ENCODE measurements around the gene TTC33. TPM values are rescaled to one million over a fixed set of nuclear protein-coding genes. Genes with fewer than 3 reads are reported as not detected.
"Not testable (repeated sequence)": the region's sequence is repeated elsewhere in the genome, so short reads cannot be mapped to it uniquely, and the experiment has no call there.

The TTC33 gene
- total RNA-seq, 1 experiment from 2014 or later = 27.6 TPM

DNA sequence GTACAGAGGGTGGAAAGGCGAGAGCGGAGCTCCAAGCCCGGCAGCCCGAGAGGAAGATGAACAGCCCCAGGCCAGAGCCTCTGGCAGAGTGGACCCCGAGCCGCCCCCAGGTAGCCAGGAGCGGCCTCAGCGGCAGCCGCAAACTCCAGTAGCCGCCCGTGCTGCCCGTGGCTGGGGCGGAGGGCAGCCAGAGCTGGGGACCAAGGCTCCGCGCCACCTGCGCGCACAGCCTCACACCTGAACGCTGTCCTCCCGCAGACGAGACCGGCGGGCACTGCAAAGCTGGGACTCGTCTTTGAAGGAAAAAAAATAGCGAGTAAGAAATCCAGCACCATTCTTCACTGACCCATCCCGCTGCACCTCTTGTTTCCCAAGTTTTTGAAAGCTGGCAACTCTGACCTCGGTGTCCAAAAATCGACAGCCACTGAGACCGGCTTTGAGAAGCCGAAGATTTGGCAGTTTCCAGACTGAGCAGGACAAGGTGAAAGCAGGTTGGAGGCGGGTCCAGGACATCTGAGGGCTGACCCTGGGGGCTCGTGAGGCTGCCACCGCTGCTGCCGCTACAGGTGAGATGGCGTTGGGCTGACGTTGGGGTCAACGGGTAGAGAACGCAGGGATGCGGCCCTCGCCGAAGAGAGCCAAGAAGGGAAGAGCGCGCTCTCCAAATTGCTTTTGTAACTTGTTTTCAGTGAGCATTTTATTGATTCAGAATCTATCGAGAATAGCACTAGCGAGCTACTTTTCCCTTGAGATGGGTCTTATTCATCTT, 75.7 kb downstream of the TTC33 start, which contains the start of gene PTGER4:
PTGER4 (plus strand) TSS at position 3 of the 769 bp plus-strand sequence. CDS start 1,079 bp downstream, outside the sequence.
- DNase-seq (ENCODE audit: low spot score) = no peak

GRCh38 chr5:40679148-40679912, 76.4 kb downstream of the TTC33 start:
- peak; percentile 95 for DNase-seq (ENCODE audit: low spot score)

GRCh38 chr5:40678460-40679147, 77.2 kb downstream of the TTC33 start:
- no peak for DNase-seq (ENCODE audit: low spot score)

DNA sequence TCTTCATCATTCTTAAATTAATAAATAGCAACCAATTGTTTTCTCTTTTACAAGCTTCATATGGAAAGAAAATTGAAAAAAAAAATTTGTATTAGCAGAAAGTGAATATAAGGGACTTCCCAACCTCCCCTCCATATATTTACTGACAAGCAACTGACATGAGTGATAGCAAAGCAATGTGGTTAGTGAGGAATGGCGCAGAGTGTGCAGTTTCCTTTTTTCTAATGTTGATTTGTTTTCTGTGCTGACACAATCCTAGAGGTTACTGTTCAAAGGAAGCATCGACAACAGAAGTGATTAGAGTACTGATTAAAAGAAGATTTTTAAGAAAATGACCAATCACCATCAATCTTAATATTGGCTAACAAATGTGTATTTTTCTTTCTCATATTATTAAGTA, 77.7 kb downstream of the TTC33 start:
- no peak for DNase-seq (ENCODE audit: low spot score)

- no peak for DNase-seq (ENCODE audit: low spot score)
Measured at GRCh38 chr5:40677456-40677855, 78.3 kb downstream of the TTC33 start.

DNA sequence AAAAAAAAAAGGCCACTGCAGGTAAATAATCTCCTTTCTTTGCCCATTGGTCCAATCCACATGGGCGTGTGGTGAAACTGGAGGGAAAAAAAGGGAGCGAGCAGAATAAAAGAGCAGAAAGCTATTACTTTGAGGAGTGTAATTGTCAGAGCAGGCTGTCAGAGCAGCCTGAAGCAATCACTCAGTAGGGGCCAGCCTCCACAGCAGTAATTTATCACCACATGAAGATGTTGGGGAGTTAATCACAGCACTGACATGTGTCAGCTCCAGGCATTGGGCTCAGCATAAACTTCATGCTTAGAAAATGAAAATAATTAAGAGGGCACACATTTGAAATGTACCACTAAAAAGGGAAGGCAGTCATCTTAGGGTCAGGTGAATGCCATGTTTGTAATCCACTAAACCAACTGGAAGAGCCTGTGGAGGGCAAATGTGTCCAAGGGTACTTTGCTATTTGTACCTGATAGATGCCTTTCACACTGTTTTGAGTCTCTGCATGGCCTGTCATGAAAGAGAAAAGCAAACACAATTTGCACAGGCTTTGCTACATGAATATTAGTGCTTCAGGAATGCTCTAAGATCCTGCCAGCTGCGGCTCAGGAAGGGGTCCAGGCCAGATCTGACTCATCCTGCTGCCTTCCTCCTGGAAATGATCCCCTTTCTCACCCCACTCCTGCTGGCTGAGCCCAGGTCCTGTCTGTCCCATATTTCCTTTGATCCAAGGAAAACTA, 79.0 kb downstream of the TTC33 start:
- DNase-seq (ENCODE audit: low spot score) = peak; percentile 68

DNA sequence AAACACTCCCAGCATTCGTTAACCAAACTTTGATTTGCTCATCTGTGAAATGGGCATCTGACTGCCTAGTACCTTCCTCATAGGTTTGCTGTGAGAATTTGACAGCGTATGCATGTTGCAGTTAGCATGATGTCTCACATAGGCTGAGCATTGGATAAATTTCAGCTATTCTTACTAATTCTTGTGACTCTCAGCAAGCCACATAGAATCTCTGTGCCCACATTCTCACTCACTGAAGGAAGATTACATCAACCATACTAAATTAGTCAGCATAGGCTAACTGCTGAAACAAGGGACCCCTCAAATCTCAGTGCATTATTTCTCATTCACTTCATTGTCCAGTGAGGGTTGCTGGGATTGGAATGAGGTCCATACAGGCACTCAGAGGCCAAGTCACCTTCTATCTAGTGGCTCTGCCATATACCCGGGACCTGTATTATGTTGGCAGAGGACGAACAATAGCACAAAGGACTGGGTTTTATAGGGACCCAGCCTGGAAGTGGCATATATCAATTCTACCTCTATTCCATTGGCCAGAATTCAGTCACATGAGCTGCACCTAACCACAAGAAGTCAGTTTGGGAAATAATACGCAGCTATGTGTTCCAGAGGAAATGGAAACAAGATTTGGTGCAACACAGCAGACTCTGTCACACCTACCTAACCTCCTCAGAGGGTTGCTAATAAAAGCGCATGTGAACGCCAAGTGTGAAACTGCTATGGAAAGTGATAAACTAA, 80.2 kb downstream of the TTC33 start:
- DNase-seq (ENCODE audit: low spot score) = no peak

DNA sequence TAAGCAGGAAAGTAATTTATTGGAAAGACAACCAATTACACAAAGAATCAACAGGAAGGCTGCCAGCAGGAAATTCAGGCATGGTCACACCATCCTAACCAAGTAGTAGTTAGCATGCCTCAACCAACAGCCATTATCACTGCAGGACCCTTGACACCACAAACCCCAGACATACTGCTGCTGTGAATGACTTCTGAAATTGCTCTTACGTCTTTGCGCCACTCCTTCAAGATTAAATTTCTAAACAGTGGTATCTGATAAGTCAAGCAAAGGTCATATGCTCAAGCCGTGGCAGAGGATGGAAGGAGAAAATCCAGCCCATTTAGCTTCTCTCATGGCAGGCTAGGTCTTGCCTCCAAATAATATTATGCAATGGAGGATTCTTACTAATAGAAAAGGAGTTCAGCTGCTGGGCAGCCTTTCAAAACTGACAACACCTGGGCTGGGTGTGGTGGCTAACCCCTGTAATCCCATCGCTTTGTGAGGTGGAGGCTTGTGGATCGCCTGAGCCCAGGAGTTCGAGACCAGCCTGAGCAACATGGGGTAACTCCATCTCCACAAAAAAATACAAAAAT, 81.0 kb downstream of the TTC33 start:
- DNase-seq (ENCODE audit: low spot score) = peak; percentile 55

DNA sequence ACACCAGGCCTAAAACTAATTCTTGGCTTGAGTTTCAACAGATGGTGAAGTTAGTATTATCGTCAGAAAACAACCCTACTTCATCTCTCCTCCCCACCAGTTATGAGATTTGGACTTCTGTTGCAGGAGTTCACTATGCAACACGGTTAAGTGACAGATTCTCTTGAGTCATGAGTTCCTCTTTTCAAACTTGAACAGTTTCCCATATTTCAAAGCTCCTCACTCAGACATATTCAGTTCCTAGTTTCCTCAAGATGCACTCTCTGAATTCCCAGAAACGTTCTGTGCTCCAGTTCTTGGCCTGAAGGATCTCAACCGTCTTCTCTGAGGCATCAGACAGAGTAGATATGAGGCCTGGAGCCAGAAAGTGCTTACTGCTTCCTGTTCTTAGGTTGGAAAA, 83.3 kb downstream of the TTC33 start:
- no peak for DNase-seq (ENCODE audit: low spot score)

GRCh38 chr5:40669606-40670390, 86.0 kb downstream of the TTC33 start:
- DNase-seq (ENCODE audit: low spot score) = no peak

DNA sequence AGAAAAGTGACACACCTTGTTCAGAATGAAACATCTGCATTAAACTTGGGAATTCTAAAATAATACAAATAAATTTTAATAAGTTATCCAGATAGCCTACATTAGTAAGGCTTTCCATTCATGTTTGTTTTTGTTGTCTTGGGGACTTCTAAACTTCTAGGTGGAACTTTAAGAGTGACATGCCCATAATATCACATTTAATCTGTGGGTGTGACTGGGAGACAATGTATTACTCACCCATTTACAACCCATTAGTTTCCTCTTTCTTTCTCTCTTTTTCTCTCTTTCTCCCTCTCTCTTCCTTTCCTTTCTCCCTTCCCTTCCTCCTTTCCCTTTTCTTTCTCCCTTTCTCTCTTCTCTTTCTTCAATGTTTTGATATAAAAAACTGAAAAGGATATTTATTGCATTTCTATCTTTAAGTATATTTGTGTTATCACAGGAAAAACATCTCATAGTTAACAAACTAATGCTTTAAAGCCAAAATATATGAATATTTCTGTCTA, 88.5 kb downstream of the TTC33 start:
- no peak for DNase-seq (ENCODE audit: low spot score)

DNA sequence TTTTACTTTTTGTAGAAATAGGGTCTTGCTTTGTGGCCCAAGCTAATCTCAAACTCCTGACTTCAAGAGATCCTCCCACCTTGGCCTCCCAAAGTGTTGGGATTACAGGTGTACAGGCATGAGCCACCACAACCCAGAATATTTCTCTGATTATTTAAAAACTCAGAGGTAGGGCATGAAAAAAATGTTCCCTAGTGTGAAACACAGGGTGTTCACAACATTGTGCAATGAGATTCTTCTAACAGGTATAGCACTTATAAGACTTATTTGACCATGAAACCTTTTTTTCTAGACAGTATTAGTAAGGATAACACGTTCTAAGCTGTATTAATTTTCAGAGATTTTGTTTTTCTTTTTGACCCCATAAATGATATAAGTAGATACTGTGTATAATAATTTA, 89.1 kb downstream of the TTC33 start:
- DNase-seq (ENCODE audit: low spot score) = no peak

GRCh38 chr5:40665635-40666298, 90.0 kb downstream of the TTC33 start:
- DNase-seq (ENCODE audit: low spot score) = no peak

- no peak for DNase-seq (ENCODE audit: low spot score)
Measured at GRCh38 chr5:40660751-40661150, 95.0 kb downstream of the TTC33 start.

GRCh38 chr5:40656766-40657165, 99.0 kb downstream of the TTC33 start:
- DNase-seq (ENCODE audit: low spot score) = no peak

DNA sequence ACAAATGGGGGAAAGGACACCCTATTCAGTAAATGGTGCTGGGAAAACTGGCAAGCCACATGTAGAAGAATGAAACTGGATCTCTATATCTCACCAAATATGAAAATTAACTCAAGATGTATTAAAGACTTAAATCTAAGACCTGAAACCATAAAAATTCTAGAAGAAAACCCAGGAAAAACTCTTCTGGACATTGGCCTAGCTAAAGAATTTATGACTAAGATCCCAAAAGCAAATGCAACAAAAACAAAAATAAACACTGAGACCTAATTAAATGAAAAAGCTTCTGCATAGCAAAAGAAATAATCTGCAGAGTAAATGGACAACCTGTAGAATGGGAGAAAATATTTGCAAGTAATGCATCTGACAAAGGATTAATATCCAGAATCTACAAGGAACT, 99.7 kb downstream of the TTC33 start:
- DNase-seq (ENCODE audit: low spot score) = not testable (repeated sequence)

DNA sequence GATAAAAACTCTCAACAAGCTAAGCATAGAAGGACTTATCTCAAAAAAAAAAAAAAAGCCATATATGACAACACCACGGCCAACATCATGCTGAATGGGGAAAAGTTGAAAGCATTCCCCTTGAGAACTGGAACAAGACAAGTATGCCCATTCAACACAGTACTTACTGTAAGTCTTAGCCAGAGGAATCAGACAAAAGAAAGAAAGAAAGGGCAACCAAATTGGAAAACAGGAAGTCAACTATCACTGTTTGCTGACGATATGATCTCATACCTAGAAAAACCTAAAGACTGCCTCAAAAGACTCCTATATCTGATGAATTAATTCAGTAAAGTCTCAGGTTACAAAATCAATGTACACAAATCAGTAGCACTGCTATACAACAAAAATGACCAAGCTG, 100.6 kb downstream of the TTC33 start:
- no peak for DNase-seq (ENCODE audit: low spot score)

DNA sequence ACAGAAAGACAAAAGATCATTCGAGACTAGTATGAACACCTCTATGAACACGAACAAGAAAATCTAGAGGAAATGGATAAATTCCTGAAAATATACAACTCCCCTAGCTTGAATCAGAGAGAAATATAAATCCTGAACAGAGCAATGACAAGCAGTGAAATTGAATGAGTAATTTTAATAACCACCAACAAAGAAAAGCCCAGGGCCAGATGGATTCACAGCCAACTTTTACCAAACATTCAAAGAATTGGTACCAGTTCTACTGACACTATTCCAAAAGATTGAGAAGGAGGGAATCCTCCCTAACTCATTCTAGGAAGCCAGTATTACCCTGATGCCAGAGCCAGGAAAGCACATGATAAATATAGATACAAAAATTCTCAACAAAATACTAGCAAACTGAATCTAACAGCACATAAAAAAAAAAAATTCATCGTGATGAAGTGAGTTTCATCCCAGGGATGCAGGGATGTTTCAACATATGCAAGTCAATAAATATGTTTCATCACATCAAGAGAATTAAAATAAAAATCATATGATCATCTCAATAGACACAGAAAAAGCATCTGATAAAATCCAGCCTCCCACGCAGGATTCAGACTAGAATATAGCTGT, 101.3 kb downstream of the TTC33 start:
- no peak for DNase-seq (ENCODE audit: low spot score)
